Measurements from ENCODE around the gene CENPVL2. TPM values are rescaled to one million over a fixed set of nuclear protein-coding genes. Genes with fewer than 3 reads are reported as not detected.
"Not testable (repeated sequence)": the region's sequence is repeated elsewhere in the genome, so short reads cannot be mapped to it uniquely, and the experiment has no call there.

CENPVL2 gene
- total and polyA plus RNA-seq, 9 of the 15 experiments (the other 6 are each of a cell fraction or from before 2014, with no cell fraction given): not detected

DNA sequence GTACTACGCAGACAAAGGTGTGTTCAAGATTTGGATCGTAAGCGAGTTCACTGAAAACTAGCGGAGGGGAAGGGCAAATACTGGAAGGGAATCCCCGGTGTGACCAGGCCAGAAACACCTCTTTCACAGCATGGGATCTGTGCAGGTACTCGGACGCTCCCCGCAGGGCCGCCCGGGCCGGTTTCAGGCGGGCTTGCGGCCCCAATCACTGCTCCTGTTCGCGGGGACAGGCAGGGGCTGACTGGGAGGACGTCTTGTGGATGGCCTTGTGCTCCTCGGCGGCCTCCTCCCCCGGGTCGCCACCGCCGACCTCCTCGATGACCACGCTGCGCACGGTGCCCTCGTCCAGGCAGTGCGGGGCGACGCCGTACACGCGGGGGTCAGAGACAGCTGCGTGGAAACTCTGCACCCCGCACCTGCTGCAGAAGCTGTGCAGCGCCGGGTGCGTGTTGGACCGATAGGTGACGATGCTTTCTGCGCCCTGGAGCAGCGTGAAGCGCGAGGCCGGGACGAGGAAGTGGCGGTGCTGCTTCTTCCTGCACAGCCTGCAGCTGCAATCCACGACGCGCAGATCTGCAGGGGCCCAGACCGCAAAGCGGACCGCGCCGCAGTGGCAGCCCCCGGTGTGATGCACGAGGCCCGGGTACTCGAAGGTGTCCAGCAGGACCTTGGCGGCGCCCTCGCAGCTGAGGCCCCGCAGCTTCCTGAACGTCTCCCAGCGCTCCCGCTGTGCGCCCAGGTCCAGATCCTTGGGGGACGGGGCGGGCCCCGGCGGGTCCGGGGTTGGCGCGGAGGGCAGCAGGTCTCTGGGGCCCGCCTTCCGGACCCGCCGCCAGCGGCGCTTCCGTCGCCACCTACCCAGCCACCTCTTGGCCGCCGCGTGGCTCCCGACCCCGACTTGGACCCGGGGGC is 567 bp downstream of the CENPVL2 start:
- H3K4me2 ChIP-seq (ENCODE audit: insufficient read depth, low read length); H3K27ac ChIP-seq (ENCODE audit: extremely low read depth, low read depth, low read length); H3K4me1 ChIP-seq (replicated peaks in 1 of 2; ENCODE audit: control insufficient read depth in 2 of 2, insufficient read depth in 2 of 2, low read length in 2 of 2); POLR2A ChIA-PET; DNase-seq (ENCODE audit: extremely low read depth in 1 of 4, low spot score in 3 of 4); H3K9me3 ChIP-seq (replicated peaks; ENCODE audit: control insufficient read depth, insufficient read depth, low read depth, low read length); H3K36me3 ChIP-seq (ENCODE audit: control insufficient read depth, insufficient read depth, low read length); H4K20me1 ChIP-seq (replicated peaks; ENCODE audit: control insufficient read depth, insufficient read depth, low read length); H3K27me3 ChIP-seq (ENCODE audit: control insufficient read depth in 2 of 2, insufficient read depth in 2 of 2, low read length in 2 of 2); FAIRE-seq; in situ Hi-C loops (cut with MboI); ATAC-seq; H3K4me3 ChIP-seq; intact Hi-C loops (cut with micrococcal nuclease); H3K79me2 ChIP-seq (ENCODE audit: control insufficient read depth, insufficient read depth, low read length); H3K9ac ChIP-seq (ENCODE audit: insufficient read depth in 1 of 2, low read depth in 2 of 2, low read length in 2 of 2); CTCF ChIA-PET (ENCODE audit: low intra/inter-chr PET ratio); BruUV-seq (replicated peaks); H3K9me1 ChIP-seq (ENCODE audit: control insufficient read depth, insufficient read depth, low read length); H2AFZ ChIP-seq (ENCODE audit: low read depth, low read length): not testable (repeated sequence)
- no CpG with 5 or more reads among the region's 88 CpGs for WGBS (ENCODE audit: insufficient coverage, low coverage, missing lambda C conversion rate)

DNA sequence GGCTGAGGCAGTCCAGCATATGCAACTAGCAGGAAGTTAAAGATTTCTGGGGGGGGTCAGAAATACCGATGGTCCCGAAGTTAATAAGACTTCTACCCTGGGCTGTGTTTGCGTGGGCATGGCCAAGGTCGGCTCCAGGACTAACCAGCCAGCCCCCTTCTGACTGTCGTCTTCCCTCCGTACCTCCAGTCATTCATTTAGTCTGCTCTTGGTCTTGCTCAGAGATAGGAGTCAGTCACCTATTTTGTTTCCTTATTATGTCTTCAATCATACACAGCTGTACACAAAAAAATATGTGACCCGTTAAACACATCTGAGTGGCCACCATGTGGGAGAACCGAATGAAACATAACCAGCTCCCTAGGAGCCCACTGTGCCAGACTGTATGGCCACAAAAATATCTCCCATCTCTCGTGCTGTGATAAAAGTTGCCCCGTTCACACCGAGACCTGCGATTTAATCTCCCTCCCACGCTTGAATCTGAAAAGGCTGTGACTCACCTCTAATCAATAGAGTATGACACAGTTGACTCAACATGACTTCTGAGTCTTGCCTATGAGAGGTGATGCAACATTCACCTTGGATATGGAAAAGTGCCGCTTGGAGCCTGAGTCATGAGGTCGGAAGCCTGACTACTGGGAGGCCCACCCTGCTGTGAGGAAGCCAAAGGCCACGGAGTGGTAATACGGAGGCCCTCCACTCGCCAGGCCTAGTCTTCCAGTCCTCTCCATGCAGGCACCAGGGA is 2.8 kb downstream of the CENPVL2 start:
- ATAC-seq; H3K9ac ChIP-seq (ENCODE audit: insufficient read depth in 1 of 2, low read depth in 2 of 2, low read length in 2 of 2); H3K36me3 ChIP-seq (ENCODE audit: control insufficient read depth, insufficient read depth, low read length); H3K4me2 ChIP-seq (ENCODE audit: insufficient read depth, low read length); H4K20me1 ChIP-seq (replicated peaks; ENCODE audit: control insufficient read depth, insufficient read depth, low read length); H3K4me3 ChIP-seq; H3K4me1 ChIP-seq (replicated peaks in 1 of 2; ENCODE audit: control insufficient read depth in 2 of 2, insufficient read depth in 2 of 2, low read length in 2 of 2); CTCF ChIA-PET (ENCODE audit: low intra/inter-chr PET ratio); in situ Hi-C loops (cut with MboI); intact Hi-C loops (cut with micrococcal nuclease); H3K9me3 ChIP-seq (replicated peaks; ENCODE audit: control insufficient read depth, insufficient read depth, low read depth, low read length); DNase-seq (ENCODE audit: extremely low read depth in 1 of 4, low spot score in 3 of 4); H3K27ac ChIP-seq (ENCODE audit: extremely low read depth, low read depth, low read length); BruUV-seq (replicated peaks); H3K27me3 ChIP-seq (ENCODE audit: control insufficient read depth in 2 of 2, insufficient read depth in 2 of 2, low read length in 2 of 2); H2AFZ ChIP-seq (ENCODE audit: low read depth, low read length); FAIRE-seq; H3K79me2 ChIP-seq (ENCODE audit: control insufficient read depth, insufficient read depth, low read length); POLR2A ChIA-PET; H3K9me1 ChIP-seq (ENCODE audit: control insufficient read depth, insufficient read depth, low read length): not testable (repeated sequence)
- WGBS (ENCODE audit: insufficient coverage, low coverage, missing lambda C conversion rate): no CpG with 5 or more reads among the region's 18 CpGs

Data from K562 (cell line).